Effector memory CD8-positive, alpha-beta T cell (primary cell): ENCODE measurements around the gene HPS5.

Source experiments
- ATAC-seq: fragments of 150-1000 bp; cut with Tn5 transposase; replicated peaks from 2 replicates; pipeline ENCODE4 v1.10.0; 2021; ENCODE audit warnings: mild to moderate bottlenecking, moderate library complexity
- DNase-seq, 3 experiments: peaks; one replicate each; pipeline ENCODE4 v3.0.0; 2021
- H3K27ac Mint-ChIP-seq, 2 donors: one replicate each; pipeline ENCODE4 v1.8.0; 2022; ENCODE audit warnings: mild to moderate bottlenecking in 2 of 2, mixed read lengths in 2 of 2, moderate library complexity in 2 of 2
- H3K27me3 Mint-ChIP-seq, 2 donors: one replicate each; pipeline ENCODE4 v1.8.0; 2022; ENCODE audit warnings: mixed read lengths in 2 of 2
- H3K36me3 Mint-ChIP-seq: one replicate; pipeline ENCODE4 v1.8.0; 2022; ENCODE audit warnings: mild to moderate bottlenecking, moderate library complexity, mixed read lengths; ENCODE audit not compliant: insufficient read depth
- H3K4me1 Mint-ChIP-seq, 2 donors: one replicate each; pipeline ENCODE4 v1.8.0; 2022; ENCODE audit warnings: low read depth in 2 of 2, mixed read lengths in 2 of 2
- H3K4me3 Mint-ChIP-seq, 2 donors: one replicate each; pipeline ENCODE4 v1.8.0; 2022; ENCODE audit warnings: mild to moderate bottlenecking in 2 of 2, mixed read lengths in 2 of 2, moderate library complexity in 2 of 2
- H3K9me3 Mint-ChIP-seq, 2 donors: one replicate each; pipeline ENCODE4 v1.8.0; 2022; ENCODE audit warnings: mixed read lengths in 2 of 2

HPS5 gene

DNA sequence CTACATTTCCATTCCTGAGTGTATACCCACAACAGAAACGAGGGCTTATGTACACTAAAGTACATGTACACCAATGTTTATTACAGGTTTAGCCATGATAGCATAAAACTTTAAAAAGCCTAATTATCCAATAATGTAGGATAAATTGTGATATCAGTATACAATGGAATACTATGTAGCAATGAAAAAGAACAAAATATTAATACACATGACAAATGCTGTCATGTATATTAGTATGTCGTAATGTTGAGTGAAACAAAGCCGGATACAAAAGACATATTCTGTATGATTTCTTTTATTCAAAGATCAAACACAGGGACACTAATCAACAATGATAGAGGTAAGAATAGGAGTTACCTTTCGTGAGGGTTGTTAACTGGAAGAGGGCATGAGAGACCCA, 88.0 kb downstream of the HPS5 start:
- DNase-seq (no peak), ATAC-seq (no peak)
- no peaks in the 10 kb centered on the region for H3K9me3 Mint-ChIP-seq
- no peaks in the 10 kb centered on the region for H3K36me3 Mint-ChIP-seq
- H3K27ac Mint-ChIP-seq = no peak overlapping the region
- peaks cover 18 to 50% of the 10 kb centered on the region in 2 donors for H3K27me3 Mint-ChIP-seq
- no peaks in the 10 kb centered on the region for H3K4me1 Mint-ChIP-seq
- H3K4me3 Mint-ChIP-seq = no peak overlapping the region

DNA sequence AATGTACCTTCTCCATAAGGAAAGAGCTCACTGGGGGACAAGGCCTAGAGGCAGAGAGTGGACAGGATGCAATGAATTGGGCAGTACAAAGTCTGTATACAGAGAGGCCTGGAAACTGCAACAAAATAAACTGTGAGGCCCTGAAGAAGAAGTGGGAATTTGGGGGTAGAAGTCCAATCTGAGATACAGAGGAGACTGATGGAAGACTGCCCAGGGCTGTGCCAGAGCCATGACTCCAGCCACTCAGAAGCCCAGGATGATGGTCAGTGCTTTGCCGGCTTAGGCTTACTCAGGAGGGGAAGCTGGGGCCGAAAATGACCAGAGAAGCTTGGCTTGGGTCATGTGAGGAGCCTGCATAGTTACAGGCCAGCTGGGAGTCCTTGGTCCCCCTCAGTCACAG, 91.1 kb downstream of the HPS5 start:
- Mint-ChIP-seq H3K4me1 (no peaks in the 10 kb centered on the region), H3K36me3 (no peaks in the 10 kb centered on the region)

DNA sequence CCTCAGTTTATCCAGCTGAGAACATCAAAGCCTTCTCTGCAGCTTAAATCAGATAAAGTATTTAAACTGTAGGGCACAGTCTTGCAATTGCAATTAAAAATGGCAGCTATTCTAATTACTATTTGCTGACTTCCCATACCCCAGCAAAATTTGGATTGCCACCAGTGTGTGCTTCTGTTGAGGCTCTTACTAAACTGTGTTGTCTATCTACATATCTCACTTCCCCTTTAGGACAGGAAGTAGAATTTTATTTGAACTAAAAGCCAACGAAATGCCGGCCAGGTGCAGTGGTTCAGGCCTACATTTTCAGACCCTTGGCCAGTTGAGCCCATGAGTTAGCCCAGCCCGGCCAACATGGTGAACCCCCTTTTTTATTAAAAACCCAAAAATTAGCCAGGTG, 92.4 kb downstream of the HPS5 start:
- H3K36me3 Mint-ChIP-seq = no peaks in the 10 kb centered on the region

More for the DNA sequence above, 91.1 kb downstream of the HPS5 start:
- no peak for ATAC-seq
- Mint-ChIP-seq H3K27ac (no peak overlapping the region), H3K9me3 (no peaks in the 10 kb centered on the region), H3K27me3 (peaks cover 7 to 26% of the 10 kb centered on the region in 2 donors), H3K4me3 (no peak overlapping the region)
- no peak for DNase-seq

More for the DNA sequence above, 92.4 kb downstream of the HPS5 start:
- Mint-ChIP-seq H3K4me1 (no peaks in the 10 kb centered on the region), H3K4me3 (no peak overlapping the region), H3K9me3 (no peaks in the 10 kb centered on the region), H3K27me3 (peaks cover 14 to 15% of the 10 kb centered on the region in 2 donors), H3K27ac (no peak overlapping the region)
- DNase-seq (no peak), ATAC-seq (no peak)
